GM21825 (cell line): Measurements from ENCODE around the gene EEF1AKMT2.
A peak's percentile ranks its signal among the peaks of the same experiment; 100 is the strongest.
"Not testable (repeated sequence)": the region's sequence is repeated elsewhere in the genome, so short reads cannot be mapped to it uniquely, and the experiment has no call there.

ENCODE experiments used
- ATAC-seq: cut with Tn5 transposase; IDR thresholded peaks from one replicate; pipeline ENCODE4 v1.9.1; 2021; ENCODE audit warnings: mild to moderate bottlenecking, moderate library complexity; ENCODE audit not compliant: unreplicated experiment

The EEF1AKMT2 gene

GRCh38 chr10:124791547-124792348 lies at the start of gene EEF1AKMT2:
EEF1AKMT2 (minus strand) TSS chr10:124791887; CDS start chr10:124791833, 54 bp downstream.
- ATAC-seq, result peak; percentile 91

DNA sequence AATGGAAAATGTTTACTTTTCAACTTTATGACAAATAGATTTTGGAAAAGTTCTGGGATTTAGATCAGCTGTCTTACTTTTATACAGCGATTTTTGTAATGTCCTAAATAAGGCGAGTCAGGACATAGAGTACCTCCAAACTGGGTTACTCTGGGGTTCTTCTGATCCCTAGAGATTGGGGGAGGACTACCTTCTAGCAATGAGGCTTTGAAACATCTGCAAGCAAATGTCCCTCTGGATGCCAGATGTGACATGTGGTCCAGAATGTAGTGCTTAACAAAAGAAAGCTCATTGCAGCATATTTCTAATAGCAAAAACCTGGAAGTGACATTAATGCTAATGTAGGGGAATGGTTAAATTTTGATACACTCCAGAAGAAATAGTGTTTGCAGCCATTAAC lies 46.0 kb upstream of the EEF1AKMT2 start:
- ATAC-seq, result no peak

DNA sequence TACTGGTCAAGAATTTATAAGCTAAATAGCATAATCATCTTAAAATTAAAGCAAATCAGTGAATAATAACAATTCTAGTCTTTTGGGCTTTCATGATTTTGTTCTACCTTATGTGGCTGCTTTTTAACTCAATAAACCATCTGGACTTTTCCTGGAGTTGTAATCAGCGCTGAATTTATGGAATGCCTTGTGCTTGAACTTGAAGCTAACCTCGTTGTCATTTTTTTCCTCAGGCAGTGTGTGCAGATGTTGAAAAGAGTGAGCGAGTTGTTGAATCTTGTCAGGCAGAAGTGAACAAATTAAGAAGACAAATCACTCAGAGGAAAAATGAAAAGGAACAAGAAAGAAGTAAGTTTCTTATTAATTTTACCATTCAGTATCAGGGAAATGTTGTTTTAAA lies 39.4 kb upstream of the EEF1AKMT2 start:
- no peak for ATAC-seq

GRCh38 chr10:124830445-124830844 lies 38.8 kb upstream of the EEF1AKMT2 start:
- no peak for ATAC-seq

GRCh38 chr10:124829447-124830115 lies 37.9 kb upstream of the EEF1AKMT2 start:
- ATAC-seq, result no peak

DNA sequence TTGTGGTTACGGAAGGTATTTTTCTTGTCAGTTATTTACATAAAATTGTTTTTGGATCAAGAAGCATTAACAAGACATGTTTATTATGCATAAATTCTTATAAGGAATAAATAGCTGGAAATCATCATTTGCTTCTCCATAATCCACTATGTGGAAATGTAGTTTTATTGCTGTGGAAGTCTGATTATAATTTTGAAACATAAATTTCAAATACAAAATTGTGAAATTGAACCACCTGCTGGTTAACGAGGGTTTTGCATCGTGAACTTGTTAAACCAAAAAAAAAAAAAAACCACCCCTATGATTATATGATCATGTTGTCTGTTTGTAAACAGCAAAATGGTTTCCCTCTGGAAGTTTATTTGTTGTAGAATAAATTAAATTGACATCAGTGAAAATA lies 35.8 kb upstream of the EEF1AKMT2 start:
- no peak for ATAC-seq

DNA sequence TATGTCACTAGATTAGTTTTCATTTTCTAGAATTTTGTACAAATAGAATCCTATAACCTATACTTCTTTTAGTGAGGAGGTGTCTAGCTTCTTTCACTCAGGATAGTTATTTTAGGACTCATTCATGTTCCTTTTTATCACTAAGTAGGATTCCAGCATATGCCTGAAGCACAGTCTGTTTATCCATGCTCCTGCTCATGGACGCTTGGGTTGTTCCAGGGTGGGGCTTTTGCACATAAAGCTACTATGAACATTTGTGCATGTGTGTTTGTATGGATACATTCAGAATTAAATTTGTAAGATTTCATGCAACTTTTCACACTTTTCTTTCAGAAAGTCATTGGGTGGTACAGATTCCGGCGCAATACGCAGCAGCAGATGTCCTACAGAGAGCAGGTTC lies 34.6 kb upstream of the EEF1AKMT2 start:
- no peak for ATAC-seq

GRCh38 chr10:124825702-124826101 lies 34.0 kb upstream of the EEF1AKMT2 start:
- ATAC-seq, result no peak

- ATAC-seq, result not testable (repeated sequence)
Observed at GRCh38 chr10:124824932-124825331, 33.2 kb upstream of the EEF1AKMT2 start.

DNA sequence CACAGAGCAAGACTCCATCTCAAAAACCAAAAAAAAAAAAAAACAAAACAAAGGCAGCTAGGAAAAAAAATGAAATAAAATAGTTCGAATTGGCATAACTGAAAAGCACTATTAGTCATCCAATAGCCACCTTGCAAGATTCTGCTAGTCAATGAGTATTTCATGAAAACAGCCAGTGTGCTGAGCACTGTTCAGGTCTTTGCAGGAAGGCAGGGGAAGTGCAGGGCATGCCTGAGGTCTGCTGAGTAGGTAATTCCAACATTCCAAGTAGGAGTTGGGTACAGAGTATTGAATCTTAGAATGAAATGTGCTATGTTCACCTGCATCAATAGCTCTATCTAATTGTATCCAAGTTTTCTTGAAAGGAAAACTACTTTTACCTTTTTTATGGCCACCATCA lies 32.8 kb upstream of the EEF1AKMT2 start:
- no peak for ATAC-seq

DNA sequence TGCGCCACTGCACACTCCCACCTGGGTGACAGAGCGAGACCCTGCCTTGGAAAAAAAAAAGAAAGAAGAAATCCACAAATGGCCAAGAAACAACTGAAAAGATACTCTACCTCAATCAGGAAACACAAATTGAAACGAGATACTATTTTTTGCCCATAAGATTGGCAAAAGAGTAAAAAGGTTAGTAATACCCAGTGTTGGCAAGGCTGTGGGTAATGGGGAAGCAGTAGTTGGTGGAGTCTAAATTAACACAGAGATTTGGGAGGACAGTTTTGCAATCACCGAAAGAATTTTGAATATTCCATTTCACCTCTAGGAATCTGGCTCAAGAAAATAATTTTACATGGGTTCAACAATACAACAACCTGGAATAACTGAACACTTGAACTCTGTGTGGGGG lies 29.8 kb upstream of the EEF1AKMT2 start:
- no peak for ATAC-seq

DNA sequence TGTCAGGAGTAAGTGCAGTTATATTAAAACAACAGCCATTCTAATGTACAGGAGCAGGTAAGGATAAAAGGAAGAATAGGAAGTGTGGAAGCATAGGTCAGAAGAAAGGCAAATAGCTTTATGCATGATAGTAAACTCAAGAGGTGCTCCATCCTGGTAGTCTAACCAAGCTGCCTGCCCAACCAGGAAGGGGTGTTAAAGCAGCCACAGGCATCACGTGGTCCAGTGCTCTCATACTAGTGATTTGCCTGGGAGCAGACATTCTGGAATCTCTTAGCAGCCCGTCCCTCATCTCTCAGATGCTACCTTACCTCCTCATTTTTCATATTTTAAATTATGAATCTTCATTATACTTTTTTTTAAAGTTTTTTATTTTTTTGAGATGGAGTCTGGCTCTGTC lies 28.4 kb upstream of the EEF1AKMT2 start:
- no peak for ATAC-seq

- peak; percentile 34 for ATAC-seq
Observed at GRCh38 chr10:124802313-124802675, 10.6 kb upstream of the EEF1AKMT2 start.

DNA sequence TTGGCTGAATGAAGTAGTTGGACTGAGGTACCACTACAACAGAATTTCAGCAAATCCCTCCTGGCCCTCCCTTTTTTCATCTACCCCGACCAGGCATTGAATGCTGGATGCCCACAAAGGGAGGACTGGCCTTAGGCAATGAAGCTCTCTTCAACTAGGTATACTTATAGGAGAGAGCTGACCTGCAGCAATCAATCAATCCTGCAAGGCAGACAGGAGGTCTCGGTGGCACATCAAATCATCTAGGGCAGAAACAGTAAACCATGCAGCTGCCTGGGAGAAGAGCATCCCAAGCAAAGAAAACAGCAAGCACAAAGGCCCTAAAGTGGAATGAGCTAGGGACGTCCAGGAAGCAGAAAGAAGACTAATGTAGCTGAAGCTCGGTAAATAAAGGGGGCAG lies 7.5 kb upstream of the EEF1AKMT2 start:
- no peak for ATAC-seq

DNA sequence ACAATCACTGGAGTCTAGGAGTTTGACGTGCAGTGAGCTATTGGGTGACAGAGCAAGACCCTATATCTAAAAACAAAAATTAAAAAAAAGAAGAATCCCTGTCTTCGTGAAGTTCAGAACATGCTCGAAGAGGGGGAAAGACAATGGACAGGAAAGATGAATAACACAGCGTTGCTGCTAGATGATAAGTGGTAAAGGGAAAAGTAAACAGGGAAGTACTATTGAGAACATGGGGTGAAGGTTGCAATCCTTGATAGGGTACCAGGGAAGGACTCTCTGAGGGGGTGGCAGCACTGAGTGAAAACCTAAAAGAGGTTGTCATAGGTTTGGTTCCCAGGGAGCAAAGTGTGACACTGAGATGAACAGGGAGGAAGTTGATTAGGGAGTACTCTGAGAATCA lies 7.1 kb upstream of the EEF1AKMT2 start:
- ATAC-seq, result no peak

DNA sequence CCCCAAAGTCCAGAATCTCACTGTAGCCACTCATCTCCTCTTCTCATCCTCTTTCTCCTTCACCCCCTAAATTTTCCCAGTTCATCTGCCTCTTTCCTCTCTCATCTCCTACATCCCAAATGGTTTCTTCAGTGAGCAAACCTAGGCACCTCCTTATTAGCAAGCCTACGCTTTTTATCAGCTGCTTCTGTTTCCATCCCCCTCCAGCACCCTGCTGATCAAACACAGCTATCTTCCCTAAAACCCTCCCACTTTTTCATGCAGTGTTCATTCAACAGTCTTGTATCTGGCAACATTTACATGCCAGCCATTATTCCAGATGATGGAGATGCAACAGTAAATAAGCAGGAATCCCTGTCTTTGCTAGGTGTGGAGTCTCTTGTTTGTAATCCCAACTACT lies 6.7 kb upstream of the EEF1AKMT2 start:
- ATAC-seq, result no peak

DNA sequence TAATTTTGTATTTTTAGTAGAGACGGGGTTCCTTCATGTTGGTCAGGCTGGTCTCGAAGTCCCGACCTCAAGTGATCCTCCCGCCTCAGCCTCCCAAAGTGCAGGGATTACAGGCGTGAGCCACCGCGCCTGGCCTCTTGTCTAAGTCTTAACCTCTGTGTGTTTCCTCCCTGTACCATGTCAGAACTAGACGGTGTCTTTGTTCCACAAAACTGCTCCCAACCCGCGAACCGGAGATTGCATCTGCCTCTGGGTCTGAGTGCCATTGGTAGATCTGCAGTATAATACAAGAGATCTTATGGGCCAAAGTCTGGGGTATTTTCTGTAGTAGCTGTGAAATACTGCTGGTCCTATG lies 1.3 kb upstream of the EEF1AKMT2 start:
- ATAC-seq, result no peak

GRCh38 chr10:124782900-124783299 lies 8.8 kb downstream of the EEF1AKMT2 start:
- not testable (repeated sequence) for ATAC-seq

DNA sequence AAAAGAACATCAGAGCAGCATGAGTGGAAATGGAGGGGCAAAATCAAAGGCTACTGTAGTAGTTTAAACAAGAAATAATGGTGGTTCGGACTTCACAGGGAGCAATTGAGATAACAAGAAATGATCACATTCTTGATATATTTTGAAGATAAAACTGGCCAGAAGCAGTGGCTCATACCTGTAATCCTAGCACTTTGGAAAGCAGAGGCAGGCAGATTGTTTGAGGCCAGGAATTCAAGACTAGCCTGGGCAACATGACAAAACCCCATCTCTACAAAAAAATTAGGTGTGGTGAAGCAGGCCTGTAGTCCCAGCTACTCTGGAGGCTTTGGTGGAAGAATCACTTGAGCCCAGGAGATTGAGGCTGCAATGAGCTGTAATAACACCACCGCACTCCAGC lies 22.9 kb downstream of the EEF1AKMT2 start:
- no peak for ATAC-seq

DNA sequence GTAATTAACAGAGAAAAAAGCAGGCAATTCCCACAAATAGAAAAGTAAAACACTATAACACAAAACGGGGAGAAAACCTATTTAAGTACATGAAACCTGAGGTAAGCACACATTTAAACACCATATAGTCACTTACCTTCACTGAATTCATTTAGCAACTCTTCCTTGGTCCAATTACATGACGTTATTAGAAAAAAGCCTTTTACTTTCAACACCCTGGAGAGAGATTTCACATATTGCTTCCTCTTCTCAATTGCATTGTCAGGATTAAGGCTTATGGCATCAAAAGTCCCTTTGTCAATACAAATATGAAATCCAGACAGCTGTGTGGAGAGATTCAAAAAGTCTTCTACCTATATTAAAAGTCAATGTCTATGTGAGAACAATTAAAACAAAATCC lies 26.4 kb downstream of the EEF1AKMT2 start:
- no peak for ATAC-seq

GRCh38 chr10:124763267-124763666 lies 28.4 kb downstream of the EEF1AKMT2 start:
- no peak for ATAC-seq

DNA sequence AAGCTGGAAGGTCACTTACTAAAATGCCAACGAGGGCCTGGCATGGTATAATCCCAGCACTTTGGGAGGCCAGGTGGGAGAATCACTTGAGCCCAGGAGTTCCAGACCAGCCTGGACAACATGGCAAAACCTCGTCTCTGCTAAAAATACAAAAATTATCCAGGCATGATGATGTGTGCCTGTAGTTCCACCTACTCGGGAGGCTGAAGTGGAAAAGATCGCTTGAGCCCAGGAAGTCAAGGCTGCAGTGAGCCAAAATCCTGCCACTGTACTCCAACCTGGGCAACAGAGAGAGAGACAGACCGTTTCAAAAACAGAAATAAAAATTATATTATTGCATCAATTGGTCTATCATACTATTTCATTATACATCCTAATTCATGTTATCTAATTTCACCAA lies 29.4 kb downstream of the EEF1AKMT2 start:
- no peak for ATAC-seq
